Fibroblast of upper back skin (primary cell): ENCODE measurements around the gene ZFR.
A peak's percentile ranks its signal among the peaks of the same experiment; 100 is the strongest.
"Not testable (repeated sequence)": the region's sequence is repeated elsewhere in the genome, so short reads cannot be mapped to it uniquely, and the experiment has no call there.

ENCODE experiments used
- DNase-seq: peaks from one replicate; pipeline ENCODE4 v3.0.0-alpha.2; 2013

The ZFR gene

GRCh38 chr5:32450952-32451351, 6.4 kb upstream of the ZFR start:
- no peak for DNase-seq

GRCh38 chr5:32449262-32449661, 4.7 kb upstream of the ZFR start:
- peak; percentile 80 for DNase-seq

GRCh38 chr5:32446630-32447029, 2.1 kb upstream of the ZFR start:
- no peak for DNase-seq

- DNase-seq = no peak
Measured at GRCh38 chr5:32445831-32446614, 1.5 kb upstream of the ZFR start.

- DNase-seq = no peak
Measured at GRCh38 chr5:32445287-32445758, 783 bp upstream of the ZFR start.

GRCh38 chr5:32443541-32444430, 754 bp downstream of the ZFR start:
- peak; percentile 42 for DNase-seq

GRCh38 chr5:32443145-32443540, 1.4 kb downstream of the ZFR start:
- peak; percentile 38 for DNase-seq

GRCh38 chr5:32439086-32439642, 5.4 kb downstream of the ZFR start:
- no peak for DNase-seq

GRCh38 chr5:32436553-32437242, 7.8 kb downstream of the ZFR start:
- DNase-seq = no peak

GRCh38 chr5:32435383-32435782, 9.2 kb downstream of the ZFR start:
- no peak for DNase-seq

- no peak for DNase-seq
Measured at GRCh38 chr5:32434221-32434620, 10.3 kb downstream of the ZFR start.

- no peak for DNase-seq
Measured at GRCh38 chr5:32432633-32433032, 11.9 kb downstream of the ZFR start.

GRCh38 chr5:32430825-32431224, 13.7 kb downstream of the ZFR start:
- DNase-seq = not testable (repeated sequence)

GRCh38 chr5:32428426-32428825, 16.1 kb downstream of the ZFR start:
- no peak for DNase-seq

- DNase-seq = no peak
Measured at GRCh38 chr5:32426440-32427151, 17.9 kb downstream of the ZFR start.

- no peak for DNase-seq
Measured at GRCh38 chr5:32422697-32423096, 21.8 kb downstream of the ZFR start.

GRCh38 chr5:32421075-32421474, 23.5 kb downstream of the ZFR start:
- DNase-seq = no peak

- DNase-seq = peak; percentile 67
Measured at GRCh38 chr5:32420506-32420905, 24.0 kb downstream of the ZFR start.

GRCh38 chr5:32419791-32420190, 24.7 kb downstream of the ZFR start:
- no peak for DNase-seq

GRCh38 chr5:32413466-32414263, 30.9 kb downstream of the ZFR start:
- DNase-seq = no peak

- DNase-seq = no peak
Measured at GRCh38 chr5:32410630-32411029, 33.9 kb downstream of the ZFR start.
